Central memory CD4-positive, alpha-beta T cell (primary cell): ENCODE results near the gene MS4A6E.
"Not testable (repeated sequence)": the region's sequence is repeated elsewhere in the genome, so short reads cannot be mapped to it uniquely, and the experiment has no call there.

Experiments used
- DNase-seq: peaks from one replicate; pipeline ENCODE4 v3.0.0; 2022

MS4A6E gene

DNA sequence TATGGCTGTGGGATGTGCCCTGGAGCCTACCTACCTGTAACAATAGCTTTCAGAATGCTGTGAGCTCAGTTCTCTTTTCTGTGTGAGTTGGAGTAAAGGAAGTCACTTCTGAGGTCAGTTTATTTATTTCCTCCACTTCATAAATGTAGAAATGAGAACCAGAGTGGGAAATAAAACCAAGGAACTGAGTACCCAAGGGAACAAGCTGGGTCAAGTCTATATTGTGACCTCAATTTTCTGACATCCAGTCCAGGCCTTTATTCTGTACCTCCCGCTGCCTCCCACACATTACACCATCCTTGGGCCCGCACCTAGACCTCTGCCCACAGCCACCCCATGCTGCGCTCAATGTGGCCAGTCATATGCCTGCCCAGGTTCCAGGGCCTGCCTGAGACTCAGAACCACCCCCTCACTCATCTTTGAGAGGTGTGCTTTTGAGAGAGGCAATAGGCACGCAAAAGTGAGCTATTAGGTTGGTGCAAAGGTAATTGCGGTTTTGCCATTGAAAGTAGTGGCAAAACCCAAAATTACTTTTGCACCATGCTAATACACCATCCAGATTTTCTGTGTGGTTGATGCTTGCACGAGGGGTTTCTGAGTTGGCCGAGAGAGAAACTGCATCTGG is 9.8 kb downstream of the MS4A6E start:
- no peak for DNase-seq

DNA sequence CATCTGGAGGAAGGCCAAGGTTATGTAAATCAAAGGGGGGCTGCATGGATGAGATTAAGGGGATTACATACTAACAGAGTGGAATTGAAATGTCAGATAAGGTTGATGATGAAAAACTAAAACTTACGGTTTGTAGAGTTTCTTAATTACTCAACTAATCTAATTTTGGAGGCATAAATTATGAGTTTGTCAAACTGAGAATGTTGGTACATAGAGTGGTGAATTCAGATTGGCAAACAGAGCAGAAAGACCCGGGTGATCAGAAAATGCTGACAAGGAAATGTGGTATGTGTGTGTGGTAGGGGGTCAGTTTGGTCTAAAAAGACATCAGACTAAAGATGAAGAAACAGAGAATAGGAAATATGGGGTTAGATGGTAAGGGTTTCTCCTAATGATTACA is 11.0 kb downstream of the MS4A6E start:
- no peak for DNase-seq

DNA sequence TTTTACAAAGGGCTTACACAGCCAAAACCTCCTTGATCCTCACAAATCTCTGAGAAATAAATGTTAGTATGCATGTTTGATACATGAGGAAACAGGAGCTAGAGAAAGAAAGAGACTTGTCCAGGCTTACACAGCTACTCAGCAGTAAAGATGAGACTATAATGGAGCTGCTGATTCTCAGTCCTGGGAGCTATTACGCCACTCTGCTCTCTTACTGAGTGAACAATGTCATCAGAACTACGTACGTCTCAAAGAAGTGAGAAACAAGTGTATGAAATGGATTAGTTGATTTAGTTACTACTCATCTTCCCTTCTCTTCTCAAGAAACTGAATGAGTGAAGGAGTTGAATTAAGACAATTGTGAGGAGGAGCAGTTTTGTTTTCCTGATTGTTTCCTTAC is 12.3 kb downstream of the MS4A6E start:
- DNase-seq, result no peak

DNA sequence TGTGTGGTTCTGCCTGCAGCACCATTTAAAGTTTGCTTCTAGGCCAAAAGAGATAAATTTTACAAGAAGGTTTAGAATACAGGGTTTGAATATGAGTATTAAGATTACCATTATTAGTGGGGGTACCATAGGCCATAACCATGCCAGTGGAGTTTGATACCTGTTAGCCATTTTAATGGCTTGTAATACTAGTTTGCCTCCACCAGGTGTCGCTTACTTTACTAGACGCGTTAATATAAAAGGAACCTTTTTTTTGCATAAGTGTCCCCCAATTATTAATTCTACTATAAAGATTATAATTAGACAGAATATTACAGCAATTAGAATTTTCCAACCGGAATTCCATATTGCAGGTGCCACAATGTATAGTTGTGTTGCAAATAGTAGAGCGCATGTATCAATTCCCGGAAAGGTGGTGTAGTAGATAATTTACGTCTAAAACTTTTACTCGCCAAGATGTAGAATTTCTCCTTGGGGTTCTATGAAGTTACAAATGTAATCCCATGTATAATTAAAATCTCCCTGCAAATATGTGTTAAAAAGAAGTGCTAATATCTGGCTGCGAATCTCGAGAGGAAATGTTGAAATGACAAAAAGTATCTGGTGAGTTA is 16.1 kb downstream of the MS4A6E start:
- DNase-seq, result no peak

DNA sequence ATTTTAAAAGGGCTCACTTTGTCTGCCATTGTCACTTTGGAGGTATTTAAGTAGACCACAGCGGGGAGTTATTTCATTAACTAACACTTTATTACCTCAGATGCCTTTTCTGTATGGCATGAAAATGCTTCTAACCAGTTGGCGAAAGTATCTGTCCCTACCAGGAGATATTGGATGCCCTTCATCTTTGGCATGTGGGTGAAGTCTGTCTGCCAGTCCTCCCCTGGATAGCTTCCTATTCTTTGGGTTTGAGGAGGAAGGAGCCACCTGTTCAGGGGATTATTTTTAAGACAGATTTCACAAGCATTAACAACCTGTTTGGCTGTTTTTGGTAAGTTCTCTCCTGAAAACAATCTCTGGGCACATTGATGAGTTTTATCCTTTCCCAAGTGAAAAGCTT is 17.1 kb downstream of the MS4A6E start:
- DNase-seq, result no peak

DNA sequence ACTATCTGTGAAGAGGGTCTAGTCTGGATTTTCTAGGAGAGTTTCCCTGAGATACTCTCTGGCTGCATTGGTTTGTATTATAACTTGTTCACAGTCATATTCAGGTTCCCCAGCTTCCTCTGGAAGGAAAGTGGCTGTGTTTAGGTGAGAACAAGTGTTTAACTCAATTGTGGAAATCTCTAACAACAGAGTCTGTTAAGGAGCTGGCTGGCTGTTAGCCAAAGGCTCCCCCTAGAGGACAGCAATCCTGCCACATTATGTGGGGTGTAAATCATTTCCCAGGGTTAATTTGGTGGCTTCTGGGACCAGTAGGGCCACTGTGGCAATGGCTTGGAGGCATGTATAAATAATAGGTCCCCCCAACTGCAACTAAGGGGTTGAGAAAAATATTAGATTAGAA is 18.4 kb downstream of the MS4A6E start:
- no peak for DNase-seq

DNA sequence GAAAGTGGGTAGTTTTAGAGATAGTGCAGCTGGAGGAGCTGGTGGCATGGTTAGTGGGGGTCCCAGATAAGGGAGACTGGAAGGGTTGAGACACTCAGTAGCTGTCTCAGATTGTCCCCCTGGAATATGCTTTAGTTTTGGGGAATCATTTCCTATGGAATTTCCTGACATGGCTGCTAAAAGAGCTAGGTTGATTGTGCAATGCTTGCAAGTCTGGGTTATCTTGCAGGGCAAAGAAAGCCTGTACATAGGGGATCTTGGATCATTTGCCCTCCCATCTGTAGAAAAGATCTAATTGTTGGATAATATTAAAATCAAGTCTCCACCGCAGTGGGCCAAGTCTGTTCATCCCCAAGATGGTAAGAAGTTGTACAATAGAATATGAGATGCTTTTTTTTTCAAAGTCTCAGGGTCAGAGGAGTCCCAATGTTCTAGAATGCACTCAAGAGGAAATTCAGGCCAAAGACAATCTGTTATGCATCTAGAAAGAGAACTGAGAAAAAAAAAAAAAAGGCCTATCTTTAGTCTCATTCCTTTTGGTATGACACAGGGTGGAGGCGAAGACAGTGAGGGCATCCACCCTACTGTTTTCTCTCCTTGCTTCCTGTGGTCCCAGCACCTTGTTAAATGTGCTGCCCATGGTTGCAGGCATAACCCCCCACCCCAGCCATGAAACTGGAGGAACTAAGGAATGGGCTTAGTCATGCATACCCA is 20.2 kb downstream of the MS4A6E start:
- no peak for DNase-seq

DNA sequence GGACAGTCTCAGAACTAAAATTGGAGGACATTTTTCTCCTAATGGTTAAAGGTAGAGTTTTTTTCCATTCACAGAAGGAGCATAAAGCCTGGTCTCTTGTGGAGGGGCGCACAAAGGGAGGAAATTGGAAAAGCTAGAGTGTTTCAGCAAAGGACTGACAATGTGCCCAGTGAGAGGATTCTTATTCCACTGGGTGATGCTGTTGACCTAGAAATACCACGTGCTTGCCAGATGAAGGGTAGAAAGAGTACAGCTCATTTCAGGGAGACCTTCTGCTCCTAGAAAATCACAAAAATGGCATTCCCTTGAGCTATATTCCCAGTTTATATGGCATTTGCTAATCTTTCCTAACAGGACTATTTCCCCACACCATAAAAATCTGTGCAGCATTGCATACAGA is 21.1 kb downstream of the MS4A6E start:
- no peak for DNase-seq

DNA sequence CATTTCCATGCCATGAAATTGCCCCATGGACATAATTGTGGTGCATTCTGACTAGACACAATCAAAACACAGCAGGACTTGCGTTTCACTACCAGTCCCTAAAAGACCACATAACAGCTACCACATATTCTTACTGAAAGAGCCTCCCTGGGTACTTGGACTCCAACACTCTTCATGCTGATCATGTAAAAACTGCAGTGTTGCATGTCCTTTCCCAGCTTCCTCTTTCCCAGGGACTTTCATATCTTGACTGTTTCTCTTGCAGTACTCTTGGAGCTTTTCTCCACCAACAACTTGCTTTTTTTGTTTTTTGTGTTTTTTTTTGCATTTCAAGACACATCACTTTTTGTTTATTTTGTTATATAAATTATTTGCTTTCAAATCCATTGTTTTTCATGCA is 22.9 kb downstream of the MS4A6E start:
- DNase-seq, result no peak

DNA sequence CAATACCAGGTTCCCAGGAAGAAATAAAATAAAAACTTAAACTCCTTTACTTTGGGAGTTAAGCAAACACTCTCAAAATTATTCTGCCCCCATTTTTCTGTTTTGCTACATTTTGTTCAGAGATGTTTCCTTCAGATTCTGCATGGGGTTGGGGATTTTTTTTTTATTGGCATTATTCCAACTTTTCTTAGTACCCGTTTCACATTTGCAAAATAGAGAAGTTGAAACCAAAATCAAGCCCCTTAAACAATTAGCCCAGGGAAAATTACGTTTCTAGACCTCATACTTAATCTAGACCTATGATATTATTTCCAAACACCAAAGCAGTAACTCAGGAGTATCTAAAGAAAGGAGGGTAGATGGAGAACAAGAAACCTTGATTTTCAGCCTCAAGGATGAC is 30.7 kb downstream of the MS4A6E start:
- DNase-seq, result no peak

DNA sequence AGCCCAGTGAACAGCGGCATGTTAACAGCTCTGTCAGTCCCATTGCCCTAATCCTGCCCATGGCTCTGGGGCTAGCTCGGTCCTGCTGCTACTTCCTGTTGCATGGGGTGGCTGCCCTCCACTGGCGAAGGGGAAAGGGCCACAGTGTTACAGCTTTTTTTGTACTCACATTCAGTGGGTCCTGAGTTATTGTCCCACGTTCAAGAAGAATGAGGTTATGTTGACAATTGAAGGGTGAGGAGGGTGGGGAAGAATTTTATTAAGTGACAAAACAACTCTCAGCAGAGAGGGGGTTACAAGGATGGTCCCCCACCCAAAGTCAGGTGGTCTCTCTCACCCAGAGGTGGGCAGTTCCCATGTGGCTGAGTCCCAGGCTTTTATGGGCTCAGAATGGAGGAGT is 33.6 kb downstream of the MS4A6E start:
- no peak for DNase-seq

DNA sequence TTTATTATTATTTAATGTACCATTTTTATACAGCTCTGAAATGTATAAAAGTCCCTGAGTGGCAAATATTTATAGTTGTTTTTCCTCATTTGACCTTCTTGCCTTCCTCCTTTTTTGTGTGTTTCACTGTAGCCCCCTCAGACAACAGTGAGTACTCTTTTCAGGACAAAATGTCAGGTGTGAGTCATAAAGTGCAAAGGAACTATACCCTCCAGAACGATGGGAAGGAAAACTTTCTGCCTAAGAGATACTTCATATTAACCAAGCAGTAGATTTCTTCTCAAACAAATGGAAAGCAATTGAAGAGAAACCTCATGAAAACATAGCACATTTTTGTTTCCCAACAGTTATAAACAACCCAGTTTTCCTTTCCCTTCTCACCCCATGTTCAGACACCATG is 35.2 kb downstream of the MS4A6E start:
- DNase-seq, result no peak

DNA sequence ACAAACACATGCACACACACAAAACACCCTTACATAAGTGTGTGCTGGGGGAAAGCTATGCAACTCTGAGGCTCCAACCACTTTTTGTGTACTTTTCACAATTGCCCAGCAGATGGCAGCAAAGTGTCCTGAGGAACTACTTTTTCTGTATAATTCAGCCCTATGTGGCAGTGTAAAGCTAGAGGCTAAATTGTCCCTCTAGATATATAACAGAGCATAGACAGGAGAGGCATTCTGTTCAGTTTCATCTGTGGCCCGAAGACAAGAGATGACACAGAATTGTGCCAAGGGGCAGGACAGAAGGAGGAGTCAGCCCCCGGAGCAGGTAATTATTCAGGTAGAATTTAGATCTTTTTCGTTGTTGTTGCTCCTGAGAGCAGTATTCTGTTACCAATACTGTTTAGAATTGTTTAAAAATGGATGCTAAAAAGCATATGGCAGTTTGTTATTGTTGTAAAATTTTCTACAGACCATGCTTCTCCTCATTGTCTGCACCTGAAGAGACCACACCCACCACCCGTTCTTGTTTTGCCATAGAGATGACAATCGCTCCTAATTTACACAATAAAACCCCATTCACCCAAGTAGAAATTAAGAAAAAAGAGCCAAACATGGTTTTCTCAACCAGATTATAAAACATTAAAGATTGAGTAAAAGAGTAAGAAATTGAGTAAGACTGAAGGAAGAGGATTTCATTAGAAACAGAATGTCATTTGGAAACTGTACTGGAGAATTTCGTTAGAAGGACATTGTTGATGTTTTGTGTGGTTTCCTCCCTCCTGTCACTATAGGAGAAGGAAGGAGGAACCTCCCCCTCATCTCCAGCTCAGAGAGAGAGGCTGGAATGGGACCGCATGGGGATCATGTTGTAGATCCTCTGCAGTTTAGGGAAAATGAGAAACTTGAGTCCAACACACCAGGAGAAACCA is 36.8 kb downstream of the MS4A6E start:
- peak; percentile 31 for DNase-seq

DNA sequence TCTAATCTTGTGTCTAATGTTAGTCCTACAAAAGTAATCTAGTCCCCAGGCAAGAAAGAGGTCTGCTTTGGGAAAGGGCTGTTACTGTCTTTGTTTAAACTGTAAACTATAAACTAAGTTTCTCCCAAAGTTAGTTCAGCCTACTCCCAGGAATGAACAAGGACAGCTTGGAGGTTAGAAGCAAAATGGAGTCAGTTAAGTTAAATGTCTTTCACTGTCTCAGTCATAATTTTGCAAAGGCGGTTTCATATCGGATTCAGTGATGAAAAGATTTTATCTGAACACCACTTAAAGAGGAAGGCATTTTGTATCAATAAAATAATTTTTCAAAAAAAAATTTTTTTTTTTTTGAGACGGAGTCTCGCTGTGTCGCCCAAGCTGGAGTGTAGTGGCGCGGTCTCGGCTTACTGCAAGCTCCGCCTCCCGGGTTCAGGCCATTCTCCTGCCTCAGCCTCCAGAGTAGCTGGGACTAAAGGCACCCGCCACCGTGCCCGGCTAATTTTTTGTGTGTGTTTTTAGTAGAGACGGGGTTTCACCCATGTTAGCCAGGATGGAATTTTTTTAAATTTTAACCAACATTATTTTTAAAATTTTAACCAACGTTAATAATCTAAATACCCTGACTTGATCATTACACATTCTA is 39.3 kb downstream of the MS4A6E start:
- not testable (repeated sequence) for DNase-seq

DNA sequence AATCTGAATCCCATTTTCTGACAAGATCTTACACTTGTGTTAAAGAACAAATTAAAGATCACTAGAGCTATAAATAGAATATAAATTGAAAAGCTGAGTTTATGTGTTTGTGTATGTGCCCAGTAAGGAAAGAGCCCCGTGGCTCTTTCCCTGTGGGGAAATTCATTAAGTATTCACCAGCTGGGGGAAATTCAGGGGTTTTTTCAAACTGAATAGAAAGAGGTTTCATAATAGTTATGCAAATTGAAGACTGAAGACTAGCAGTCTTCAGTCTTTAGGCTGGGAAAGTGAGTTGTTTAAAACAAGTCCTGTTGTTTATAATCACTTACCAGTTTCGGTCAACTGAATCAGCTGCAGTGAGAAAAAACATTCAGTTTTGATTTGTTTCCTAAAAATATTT is 40.0 kb downstream of the MS4A6E start:
- no peak for DNase-seq

DNA sequence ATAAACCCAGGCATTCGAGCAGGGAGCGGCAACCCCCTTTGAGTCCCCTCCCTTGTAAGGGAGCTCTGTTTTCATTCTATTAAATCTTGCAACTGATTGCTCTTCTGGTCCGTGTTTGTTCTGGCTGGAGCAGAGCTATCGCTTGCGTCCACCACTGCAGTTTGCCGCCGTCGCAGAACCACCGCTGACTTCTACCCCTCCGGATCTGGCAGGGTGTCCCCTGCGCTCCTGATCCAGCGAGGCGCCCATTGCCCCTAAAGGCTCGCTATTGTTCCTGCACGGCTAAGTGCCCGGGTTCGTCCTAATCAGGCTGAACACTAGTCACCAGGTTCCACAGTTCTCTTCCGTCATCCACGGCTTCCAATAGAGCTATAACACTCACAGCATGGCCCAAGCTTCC is 40.8 kb downstream of the MS4A6E start:
- DNase-seq, result no peak

DNA sequence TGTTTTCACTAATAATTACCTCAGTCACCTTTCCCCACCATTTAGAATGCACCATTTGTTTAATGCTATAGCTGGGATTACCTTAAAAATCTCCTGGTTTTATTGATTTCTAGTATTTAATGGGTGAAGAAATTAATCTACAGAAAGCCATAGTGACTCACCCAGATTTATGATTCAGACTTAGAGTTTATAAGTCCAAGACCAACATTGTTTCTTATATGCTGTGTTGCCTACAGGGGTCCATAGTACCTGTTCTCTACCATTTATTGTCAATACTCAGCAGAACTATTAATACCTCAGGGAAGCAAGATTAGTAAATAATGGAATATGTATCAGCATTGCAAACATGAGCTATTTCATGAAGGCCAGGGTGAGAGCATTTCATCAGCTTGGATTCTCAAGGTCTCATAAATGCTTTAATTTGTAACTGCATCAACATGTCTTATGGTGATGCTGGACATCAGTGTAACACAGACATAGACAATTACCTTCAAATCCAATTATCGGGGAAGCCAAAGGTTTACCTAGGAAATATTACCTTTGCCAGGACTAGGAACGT is 43.3 kb downstream of the MS4A6E start:
- no peak for DNase-seq

DNA sequence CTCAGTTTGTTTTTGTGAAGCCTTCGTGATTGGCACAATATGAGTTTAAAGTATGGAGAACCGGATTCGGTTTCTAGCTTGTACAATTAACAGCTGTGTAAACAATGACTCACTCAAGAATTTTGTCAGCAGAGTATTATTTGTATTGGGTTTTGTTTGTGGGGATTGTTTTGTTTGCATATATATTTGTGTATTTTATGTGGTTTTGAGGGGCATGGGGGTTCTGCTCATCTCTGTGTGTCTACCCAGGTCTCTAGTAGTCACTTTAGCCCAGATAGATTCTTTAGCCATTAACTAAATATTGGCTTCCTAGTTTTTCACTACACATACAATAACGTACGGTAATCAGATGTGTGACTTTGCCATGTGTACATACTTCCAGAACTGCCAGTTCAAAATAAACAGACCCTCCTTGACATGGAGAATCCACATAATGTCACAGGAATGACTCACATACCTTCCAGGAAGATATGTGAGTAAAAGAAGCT is 43.8 kb downstream of the MS4A6E start:
- DNase-seq, result no peak

DNA sequence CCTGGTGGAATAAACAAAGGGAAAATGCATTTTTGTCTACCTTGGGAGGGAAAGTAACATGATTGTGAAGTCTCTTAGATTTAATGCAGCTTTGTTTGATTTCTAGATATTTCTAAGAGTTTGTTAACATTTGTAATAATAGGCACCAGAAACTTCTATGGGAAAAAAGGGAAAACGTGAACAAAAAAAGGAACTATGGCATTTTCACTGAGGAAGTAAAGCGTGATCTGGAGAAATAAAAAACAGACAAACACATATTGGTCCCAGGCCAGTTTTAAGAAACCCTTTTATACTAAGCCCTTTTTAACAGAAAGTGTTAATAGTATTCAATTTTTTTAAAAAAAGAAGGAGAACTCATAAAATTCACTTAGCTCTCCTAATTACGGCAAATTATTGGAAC is 44.3 kb downstream of the MS4A6E start:
- no peak for DNase-seq

DNA sequence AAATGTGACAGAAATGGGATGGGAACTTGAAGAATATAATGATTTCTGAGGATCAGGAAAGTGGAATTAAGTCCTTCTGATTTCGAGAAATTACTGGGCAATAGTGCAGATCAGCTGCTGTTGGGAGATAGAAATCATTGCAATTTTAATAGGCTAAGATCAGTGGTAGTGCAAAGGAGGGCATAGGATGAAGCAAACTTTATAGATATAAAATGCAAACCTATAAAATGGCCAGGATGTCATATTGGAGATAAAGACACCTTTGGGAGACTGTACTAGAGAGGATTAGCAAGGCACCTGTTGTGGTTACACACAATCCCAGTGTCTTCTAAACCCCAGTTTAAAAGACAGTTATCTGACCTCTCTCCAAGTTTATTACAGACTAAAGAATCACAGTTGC is 44.8 kb downstream of the MS4A6E start:
- no peak for DNase-seq

DNA sequence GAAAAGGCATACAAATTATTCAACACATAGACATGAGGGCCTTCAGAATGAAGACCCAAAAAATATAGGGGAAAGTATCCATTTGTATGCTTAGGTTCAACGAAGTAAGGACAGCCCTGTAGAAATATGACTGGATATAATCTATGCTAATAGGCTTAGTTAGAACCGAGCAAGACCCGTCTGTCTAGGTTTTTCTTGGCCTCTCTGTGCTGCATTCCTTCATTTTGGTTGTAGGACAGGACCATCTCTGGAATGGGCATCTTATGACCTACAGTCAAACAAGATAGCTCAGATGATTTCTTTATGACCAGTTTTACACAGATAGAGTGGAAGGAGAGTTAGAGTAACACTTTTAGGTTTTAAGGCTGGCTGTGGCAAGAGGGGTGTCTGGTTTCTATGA is 45.7 kb downstream of the MS4A6E start:
- no peak for DNase-seq

DNA sequence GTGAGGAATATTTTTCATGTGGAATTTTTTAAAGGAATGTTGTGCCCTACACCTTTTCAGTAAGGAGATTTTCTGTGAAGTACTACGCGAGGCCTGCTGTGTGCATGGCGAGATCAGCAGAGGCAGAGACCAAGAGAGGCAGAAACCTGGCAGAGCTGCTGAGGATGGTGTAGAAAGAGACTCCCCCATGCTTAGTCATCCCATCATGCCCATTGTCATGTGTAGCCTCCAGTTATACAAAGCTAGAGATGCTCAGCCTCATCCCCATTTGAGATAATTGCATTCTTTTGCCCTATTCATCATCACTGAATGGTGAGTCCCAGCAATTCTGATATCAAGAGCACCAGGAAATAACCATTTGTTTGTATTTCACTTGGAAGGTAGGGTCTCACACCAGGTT is 48.3 kb downstream of the MS4A6E start:
- DNase-seq, result no peak
